Inflammatory macrophage (primary cell): Measurements from ENCODE around the gene SVEP1.
A peak's percentile ranks its signal among the peaks of the same experiment; 100 is the strongest.

Experiments used
- DNase-seq, 2 donors: peaks; one replicate each; pipeline ENCODE4 v3.0.0-alpha.2; 2020 to 2022

The SVEP1 gene

DNA sequence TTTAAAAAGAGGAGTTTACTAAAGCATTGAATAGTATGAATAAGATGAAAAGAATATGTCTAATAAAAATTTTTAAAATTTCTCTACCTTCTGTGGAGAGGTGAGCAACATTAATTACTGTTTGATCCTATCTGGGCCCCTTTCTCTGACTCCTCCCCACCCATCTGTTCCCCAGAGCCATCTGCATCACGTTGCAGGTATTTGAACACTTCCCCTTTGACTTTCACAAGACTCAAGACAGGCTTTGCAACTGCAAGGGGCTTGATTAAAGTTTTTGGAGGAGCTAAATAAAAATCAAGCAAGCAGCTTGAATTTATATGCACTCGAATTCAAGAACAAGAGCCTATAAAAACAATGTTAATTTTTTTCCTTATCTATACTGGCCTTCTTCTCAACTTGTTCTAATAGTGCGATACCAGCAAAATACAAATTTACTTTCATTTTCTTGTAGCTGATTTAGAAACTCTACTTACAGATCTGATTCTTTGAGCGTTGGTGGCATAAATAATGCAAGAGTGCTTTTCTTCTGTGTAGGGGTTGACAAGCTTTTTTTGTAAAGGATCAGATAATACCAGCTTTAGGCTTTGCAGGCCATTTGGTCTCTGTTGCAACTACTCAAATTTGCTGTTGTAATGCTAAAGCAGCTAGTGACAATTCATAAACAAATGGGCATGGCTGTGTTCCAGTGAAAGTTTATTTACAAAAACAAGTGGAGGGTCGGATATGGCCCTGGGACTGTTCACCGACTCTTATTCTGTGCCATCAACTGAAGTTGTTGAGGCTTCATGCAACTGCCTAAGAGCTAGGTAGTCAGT, 263.1 kb downstream of the SVEP1 start:
- DNase-seq = peak; percentile 38 to 41
